RCC 7860 (cell line): ENCODE results near the gene SYT2.
"Not testable (repeated sequence)": the region's sequence is repeated elsewhere in the genome, so short reads cannot be mapped to it uniquely, and the experiment has no call there.

Experiments used
- DNase-seq: peaks from one replicate; pipeline ENCODE4 v3.0.0-alpha.2; 2015; ENCODE audit warnings: low spot score
- FAIRE-seq: peaks from 2 replicates; lab custom pipeline; 2012; peaks lifted over from hg19 to GRCh38; lab: Jason Lieb, UNC

Gene SYT2

DNA sequence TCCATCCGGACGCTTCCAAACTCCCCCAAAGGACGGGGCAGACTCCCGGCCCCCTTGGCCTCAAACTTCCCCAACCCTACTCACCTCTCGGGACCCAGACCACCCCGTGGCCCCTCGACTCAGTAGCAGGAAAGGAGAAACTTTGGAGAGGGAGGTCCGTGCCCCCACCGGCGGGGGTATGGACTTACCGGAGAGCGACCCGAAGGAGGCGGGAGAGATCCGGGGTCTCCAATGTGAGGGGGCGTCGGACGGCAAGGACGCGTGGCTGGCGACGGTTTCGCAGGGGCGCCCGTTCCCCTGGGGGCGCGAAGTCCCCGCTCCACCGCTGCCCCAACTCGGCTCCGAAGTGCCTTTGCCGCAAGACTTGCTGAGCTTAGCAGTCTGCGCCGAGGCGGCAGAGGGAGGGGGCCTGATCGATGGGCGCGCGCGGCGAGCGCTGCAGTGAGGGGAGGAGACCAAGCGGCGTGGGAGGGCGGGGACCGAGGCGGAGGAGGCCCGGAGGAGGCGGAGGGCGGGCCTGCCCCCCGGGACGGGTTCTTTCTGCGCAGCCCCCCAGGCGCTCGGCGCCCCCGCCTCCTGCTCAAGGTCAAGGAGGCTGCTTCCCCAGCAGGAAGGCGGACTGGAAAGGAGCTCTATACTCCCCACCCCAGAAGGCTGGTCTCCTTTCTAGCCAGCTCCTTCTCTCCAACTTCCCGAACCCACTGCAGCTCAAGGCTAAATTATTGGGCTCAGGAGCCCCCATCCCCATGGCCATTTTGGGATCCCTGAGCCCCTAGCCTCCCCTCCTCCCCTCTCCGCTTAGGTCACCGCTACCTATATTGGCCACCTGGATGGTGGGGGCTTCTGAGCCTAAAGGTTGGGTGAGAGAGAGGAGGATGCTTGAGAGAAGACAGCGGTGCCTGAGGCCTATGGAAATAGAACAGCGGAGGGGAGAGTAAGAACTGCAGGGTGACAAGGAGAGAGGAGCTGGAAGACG is at the start of gene SYT2:
Gene SYT2 (minus strand): TSS at position 385 of the 976 bp plus-strand sequence. CDS start 104,682 bp downstream, outside the sequence.
- FAIRE-seq (no peak), DNase-seq (no peak)

DNA sequence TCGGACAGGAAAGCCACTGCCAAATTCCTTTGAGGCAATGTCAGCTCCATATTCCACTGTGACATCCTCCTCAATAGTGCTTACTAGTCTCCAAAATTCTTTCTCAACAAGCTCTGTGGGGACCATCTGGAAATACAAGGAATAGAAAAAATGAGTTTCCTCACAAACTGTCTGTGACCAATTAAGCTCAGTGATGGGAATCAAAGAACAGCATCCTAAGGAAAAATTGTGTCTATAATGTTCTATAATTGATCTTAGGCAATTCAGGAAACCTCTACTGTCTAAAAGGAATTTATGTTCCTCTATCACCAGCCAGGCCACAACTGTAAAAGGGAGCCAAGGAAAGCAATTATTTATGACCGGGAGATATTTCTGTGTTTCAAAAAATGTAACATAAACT is 46.1 kb upstream of the SYT2 start:
- FAIRE-seq = no peak

DNA sequence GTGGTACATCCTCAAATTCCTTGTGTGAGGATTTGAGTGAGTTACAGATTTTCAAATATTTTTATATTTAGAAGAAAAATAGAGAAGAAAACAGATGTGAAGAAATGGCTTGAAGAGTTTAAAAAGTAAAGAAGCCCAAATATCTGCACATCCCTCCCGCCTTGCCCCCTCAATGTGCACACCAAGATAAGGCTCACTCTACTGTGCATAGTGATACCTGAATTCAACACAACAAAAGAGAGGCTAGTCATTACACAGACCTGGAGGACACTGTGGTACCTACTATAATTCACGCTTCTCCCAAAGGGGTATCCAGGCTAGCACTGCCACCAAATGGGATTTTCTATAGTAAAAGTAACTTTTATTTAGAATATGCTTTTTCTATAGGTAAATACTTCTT is 44.0 kb upstream of the SYT2 start:
- FAIRE-seq (no peak), DNase-seq (no peak)

More for the DNA sequence above, 46.1 kb upstream of the SYT2 start:
- no peak for DNase-seq

DNA sequence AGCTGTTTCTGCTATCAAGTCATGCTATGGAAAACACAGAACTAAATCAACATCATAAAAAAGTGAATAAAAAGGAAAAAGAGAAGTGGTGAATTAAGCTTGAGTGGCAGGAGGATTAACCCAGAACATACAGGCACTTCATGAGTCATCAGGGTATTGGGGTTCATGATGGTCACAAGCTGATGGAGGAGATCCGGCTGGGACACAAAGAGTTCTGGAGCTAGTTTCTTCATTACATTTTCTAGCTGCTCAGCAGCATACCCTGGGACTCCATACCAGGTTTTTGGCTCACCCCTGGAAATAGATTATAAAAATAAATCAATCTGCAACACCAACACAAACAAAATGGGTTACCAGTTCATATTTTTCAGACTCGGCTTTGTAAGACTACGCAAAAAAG is 42.5 kb upstream of the SYT2 start:
- FAIRE-seq (no peak), DNase-seq (no peak)

DNA sequence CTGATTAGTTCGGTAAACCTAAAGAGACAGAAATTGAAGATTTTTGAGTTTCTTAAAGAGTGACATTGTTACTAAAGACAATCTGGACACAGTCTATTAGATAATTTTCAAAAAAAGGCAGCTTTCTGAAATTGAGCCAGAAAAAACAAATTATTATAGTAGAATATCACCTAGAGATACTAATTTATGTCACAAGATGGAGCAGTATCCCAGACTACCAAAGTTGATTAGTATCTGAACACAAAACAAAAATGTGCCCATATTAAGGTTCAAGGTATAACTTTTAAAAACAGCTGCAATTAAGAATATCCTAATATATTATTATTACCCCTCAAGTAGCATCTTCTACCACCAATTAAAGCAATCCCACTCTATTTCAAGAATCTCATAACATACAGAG is 40.5 kb upstream of the SYT2 start:
- DNase-seq = no peak
- no peak for FAIRE-seq

DNA sequence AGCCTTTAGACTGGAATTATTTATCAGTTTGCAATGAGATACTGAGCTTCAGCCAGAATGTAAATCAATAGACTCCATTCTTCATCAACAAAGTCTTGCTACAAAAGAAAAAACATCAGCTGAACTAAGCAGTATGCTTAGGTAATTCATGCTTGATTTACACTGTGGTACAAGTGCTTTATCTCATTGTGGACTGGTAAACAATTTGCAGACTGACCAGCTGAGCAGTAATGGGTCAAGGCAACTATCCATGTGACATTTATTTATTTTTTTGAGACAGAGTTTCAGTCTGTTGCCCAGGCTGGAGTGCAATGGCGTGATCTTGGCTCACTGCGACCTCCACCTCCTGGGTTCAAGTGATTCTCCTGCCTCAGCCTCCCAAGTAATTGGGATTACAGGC is 39.8 kb upstream of the SYT2 start:
- no peak for DNase-seq
- FAIRE-seq = no peak

DNA sequence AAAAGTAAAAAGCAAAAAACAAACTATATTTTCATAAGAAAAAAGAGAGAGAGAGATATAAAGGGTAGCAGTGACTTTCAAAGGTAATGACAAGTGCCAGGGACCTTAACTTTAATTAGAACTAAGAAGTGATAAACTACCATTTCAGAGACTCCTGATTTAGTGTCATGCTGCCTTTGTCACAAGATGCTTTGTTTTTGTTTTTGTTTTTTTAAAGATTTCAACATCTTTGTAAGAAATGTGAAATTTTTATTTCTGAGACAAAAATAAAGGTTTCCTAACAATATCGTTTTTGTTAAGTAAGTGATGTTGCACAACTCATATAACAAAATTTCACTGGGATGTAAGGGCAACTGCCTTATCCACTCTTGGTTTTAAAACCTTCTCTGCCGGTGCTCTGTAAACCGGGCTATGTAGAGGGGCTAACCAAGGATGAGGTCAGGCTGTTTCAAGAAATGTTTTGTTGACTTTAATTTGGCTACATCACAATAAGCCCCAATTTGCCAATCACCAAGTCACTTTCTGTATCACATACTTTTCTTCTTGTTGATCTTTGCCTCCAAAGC is 35.2 kb upstream of the SYT2 start:
- DNase-seq (no peak), FAIRE-seq (no peak)

DNA sequence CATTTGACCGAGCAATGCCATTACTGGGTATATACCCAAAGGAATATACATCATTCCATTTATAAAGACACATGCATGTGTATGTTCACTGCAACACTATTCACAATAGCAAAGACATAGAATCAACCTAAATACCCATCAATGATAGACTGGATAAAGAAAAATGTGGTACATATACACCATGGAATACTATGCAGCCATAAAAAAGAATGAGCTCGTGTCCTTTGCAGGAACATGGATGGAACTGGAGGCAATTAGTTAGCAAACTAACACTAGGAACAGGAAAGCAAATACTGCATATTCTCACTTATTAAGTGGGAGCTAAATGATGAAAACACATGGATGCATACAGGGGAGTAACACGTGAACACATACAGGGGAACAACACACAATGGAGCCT is 34.5 kb upstream of the SYT2 start:
- DNase-seq, FAIRE-seq: not testable (repeated sequence)

DNA sequence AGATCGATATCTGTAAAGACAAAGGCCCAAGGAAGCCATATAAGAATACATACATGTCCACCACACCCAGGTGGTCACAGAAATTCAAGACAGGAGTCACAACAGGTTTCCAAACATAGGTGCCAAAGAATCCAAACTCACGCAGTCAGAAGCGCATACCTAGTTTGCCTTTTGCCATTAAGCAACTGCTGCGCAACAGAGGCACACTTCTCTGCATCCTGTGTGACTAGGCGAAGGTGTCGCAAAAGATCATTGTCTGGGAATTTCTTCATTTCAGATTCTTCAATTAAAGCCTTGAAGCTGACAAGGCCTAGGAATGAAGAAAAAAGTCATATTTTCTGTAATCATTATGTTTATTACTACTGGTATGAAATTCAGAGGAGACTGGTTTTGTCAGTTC is 32.2 kb upstream of the SYT2 start:
- no peak for FAIRE-seq
- DNase-seq = no peak

DNA sequence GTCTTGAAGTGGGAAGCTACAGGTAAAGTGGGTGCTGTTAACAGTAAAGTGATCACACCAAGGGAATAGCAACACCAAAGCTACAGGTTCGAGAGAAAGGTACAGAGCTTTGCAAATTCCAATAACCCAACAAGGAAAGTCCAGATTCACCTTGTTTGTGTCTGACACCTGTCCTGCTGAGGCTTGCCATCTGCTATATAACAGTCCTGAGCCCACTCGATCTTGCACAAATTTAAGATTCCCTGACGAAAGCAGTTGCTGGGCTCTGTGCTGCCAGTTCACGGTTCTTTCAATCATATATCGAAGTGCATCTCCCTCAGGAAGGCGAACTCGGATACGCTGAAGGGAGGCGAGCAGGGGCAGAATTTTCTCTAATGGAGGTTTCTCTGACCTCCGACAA is 23.0 kb upstream of the SYT2 start:
- FAIRE-seq = no peak
- no peak for DNase-seq

DNA sequence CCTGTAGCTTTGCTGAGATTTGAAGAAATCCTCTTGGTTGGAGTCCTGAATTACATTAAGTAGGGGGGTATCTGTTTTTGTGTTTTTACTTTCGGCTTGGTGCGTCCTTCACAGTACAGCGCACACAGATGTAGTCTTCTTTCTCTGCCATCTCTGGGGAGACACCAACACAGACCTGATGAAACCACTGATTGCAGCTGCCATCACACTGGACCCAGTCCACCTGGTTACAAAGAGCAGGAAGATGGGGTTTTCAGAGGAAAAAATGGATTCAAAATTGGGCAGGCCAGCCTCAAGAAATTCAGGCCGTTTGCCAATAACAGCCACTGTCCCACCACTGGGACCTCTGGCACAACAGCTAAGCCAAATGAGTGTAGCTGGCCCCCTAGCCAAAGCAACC is 18.7 kb upstream of the SYT2 start:
- no peak for FAIRE-seq

DNA sequence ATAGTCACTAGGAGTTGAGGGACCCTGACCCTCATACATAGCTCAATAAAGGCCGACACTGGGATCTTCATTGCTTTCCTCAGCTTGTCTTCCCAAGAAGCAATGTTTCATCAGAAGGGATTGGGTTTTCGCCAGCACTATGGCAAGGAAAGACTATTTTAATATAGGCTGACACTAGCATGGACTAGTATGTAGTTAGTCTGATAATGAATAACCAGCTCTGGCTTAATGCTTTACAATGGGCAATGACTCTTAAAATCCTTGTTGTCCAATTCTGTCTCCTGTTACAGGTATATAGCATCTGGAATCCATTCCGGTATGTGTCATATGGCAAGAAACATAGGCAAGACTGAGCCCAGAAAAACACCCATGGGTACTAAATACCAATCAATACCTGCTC is 15.3 kb upstream of the SYT2 start:
- DNase-seq (no peak), FAIRE-seq (no peak)

More for the DNA sequence above, 18.7 kb upstream of the SYT2 start:
- DNase-seq = no peak

DNA sequence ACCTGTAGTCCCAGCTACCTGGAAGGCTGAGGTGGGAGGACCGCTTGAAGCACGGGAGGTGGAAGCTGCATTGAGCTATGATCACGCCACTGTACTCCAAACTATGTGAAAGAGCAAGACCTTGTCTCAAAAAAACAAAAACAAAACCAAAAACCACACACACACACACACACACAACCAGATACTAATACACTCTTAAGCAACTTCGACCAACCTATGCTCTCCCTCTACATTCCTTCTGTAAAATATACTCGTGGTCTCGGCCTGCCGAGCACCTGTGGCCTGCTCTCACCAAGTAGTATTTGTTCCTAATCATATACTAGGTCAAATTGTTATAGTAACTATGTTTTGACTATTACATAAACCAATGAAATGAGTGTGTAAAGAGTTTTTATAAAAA is 13.5 kb upstream of the SYT2 start:
- no peak for FAIRE-seq
- DNase-seq = no peak

DNA sequence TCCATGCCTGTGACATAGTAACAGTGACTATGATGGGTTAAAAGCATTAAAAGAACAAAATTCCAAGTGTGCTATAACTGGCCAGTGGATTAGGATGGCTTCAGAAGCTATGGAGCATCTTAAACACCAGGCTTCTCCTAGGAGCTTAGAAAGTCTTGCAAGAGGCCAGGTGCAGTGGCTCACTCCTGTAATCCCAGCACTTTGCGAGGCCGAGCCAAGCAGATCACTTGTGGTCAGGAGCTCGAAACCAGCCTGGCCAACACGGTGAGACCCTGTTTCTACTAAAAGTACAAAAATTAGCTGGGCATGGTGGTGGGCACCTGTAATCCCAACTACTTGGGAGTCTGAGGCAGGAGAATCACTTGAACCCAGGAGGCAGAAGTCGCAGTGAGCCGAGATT is 12.8 kb upstream of the SYT2 start:
- DNase-seq, FAIRE-seq: not testable (repeated sequence)

DNA sequence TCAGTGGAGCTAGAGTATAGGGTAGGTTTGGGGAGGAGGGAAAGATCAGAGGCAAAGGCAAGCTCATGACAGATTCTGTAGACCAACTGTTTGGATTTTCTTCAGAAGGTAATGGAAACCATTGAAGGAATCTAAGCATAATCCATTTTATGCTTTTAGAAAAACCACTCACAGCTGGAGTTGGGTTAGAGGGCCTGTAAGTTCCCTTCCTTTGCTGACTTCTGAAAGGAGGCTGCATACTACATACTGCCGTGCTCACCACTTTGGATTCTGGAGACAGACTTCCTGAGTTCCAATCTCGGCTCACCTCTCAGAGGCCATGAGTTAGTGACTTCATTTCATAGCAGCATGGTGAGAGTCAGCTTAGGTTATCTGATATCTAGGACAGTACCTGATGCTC is 6.4 kb upstream of the SYT2 start:
- DNase-seq (no peak), FAIRE-seq (no peak)

DNA sequence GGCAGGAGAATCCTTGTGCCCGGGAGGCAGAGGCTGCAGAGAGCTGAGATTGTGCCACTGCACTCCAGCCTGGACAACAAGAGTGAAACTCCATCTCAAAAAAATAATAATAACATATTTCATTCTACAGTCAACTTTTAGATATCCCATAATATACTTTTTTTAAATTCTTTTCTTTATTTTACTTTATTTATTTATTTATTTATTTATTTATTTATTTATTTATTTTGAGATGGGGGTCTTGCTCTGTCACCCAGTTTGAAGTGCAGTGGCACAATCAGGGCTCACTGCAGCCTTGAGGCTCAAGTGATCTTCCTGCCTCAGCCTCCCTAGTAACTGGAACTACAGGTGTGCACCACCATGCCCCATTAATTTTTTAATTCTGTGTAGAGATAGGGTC is 3.9 kb upstream of the SYT2 start:
- not testable (repeated sequence) for FAIRE-seq, DNase-seq

DNA sequence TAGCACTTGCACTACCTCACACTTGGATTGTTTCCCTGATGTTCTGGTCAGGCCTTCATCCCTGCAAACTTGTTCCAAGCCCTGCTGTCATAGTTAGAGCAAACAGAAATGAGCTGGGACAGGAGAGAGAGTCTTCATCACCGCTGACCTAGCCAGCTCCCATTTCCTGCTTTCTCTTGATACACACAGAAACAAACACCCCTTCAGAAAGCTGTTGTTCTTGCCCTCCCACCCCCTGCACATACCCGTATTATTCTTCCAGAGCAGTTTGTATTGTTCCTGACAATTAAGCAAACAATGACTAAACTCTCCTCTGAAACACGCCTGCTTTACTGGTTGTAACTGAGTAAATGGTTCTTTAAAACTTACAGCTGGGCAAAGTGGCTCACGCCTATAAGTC is 2.9 kb upstream of the SYT2 start:
- no peak for DNase-seq
- FAIRE-seq = no peak

DNA sequence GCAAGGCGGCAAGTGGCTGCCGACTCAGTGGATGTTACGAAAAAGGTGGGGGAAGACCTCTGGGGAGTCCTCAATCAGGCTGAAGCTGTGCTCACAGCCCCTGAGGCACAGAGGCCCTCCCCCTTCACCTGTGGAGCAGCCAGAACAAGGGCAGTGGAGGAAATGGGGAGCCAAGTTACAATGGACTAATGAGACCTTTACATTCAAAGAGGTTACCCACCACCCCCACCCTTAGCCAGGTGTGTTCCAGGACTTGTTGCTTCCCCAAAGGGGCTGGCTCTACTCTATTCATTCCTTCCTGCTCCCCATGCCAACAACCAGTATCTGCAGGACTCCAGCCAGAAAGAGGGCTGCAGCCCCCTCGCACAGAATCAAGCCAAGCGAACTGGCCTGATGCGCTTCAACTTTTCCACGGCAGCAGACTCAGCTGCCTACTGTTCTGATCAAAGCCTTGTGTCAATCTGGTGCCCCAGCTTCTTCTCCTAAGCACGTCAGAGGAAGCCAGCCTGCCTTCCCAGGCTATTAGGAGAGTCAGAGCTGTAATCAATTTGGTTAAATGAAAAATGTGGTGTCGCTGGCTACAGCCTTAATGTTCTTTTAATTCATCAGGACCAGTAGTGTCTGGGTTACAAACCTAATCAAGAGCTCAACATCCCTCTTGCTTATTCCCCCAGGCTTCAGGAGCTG is 1.8 kb upstream of the SYT2 start:
- no peak for FAIRE-seq
- no peak for DNase-seq

DNA sequence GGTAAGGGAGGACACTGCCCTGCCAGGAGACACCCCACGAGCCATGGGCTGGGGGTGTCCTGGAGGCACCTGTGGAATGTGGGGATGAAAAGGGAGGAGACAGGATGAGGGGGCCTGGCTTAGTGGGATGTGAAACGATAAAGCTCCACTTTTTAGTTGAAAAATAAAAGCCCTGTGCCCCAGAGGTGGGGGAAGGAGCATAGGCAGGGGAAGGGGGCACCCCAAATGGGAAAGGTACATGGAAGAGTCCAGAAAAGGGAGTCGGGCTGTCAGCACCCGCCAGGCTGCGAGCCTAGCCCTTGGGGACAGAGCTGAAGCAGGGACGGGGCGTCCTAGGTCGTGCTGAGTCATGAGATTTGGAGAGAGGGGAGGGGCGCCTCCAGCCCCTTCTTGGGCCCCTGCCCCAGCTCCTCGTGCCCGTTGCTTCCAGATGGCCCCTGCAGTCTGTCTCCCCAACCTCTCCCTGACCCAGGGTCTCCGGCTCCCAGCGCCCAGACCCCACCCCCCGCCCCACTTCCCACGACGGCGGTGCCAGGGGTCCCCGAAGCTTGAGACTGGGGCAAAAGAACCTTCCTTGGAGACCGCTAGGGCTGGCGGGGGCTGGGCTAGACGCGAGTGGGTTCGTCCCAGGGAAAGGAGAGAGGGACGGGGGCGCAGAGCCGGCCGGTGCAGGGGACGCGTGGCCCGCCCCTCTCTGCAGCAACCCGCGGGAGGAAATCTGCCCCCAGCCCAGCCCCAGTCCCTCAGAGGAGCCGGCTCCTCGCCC is 795 bp downstream of the SYT2 start:
- FAIRE-seq (no peak), DNase-seq (no peak)

DNA sequence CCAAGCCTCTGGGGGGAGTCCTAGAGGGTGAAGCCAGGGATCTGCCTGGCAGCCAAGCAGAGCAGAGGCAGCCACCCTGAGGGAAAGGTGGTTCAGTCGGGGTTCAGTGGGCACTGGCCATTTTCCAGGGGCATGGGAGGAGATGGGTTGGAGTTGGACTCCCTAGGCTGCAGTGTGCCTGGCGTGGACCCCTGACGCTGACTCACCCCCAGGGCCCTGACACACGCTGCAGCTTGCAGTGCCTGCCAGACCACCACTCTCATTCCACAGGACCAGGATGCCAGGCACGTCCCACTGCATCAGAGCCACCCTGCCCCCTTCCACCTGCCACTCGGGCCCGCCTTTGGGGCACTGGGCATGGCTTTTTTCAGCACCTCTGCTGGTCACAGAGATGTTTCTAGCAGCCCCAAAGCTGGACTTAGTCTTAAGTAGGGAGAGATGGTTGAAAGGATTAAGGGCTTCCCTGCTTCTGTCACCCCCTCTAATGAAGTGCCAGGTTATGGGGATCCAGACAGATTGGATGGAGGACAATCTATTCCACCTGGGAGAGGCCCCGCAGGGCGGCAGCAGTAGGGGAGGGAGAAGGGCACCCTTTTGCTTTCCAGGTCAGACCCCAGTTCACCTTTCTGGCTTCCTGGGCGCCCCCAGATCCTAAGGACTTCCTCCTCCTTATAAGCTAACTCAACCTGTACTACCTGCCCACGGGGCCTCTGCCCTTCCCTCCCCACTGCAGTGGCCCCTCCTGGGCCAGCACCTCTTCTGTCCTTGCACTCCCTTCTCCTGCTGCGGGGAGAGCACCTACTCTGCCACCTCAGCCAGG is 1.6 kb downstream of the SYT2 start:
- FAIRE-seq (no peak), DNase-seq (no peak)
